GM23338 (cell line): ENCODE results near the gene UTP4. TPM values are rescaled to one million over a fixed set of nuclear protein-coding genes. Genes with fewer than 3 reads are reported as not detected.

ENCODE experiments used
- ATAC-seq: fragments of 200-7000 bp; cut with Tn5 transposase; 3 replicates; pipeline ENCODE4 v1.9.1; 2020
- DNase-seq: peaks from one replicate; pipeline ENCODE4 v3.0.0-alpha.2; 2015; ENCODE audit warnings: low spot score
- H2AFZ ChIP-seq: fragments of 200-600 bp; sonication (generic); 2 replicates; pipeline ENCODE4 v1.8.0; 2016; ENCODE audit warnings: antibody characterized with exemption, mild to moderate bottlenecking, moderate library complexity
- H3F3A ChIP-seq: fragments of 200-600 bp; sonication (generic); replicated peaks from 2 replicates; pipeline ENCODE4 v1.8.0; 2017; ENCODE audit warnings: antibody characterized with exemption, mixed run types, low read depth
- H3K27ac ChIP-seq: fragments of 200-600 bp; sonication (generic); 2 replicates; pipeline ENCODE4 v1.6.1; 2016; ENCODE audit warnings: low read depth
- H3K27me3 ChIP-seq: fragments of 200-600 bp; sonication (generic); 2 replicates; pipeline ENCODE4 v1.8.0; 2016; ENCODE audit warnings: mild to moderate bottlenecking, mixed run types, moderate library complexity; ENCODE audit not compliant: insufficient read depth
- H3K36me3 ChIP-seq: fragments of 200-600 bp; sonication (generic); 2 replicates; pipeline ENCODE4 v1.8.0; 2016; ENCODE audit warnings: mild to moderate bottlenecking; ENCODE audit not compliant: insufficient read depth
- H3K4me1 ChIP-seq: fragments of 200-600 bp; sonication (generic); 2 replicates; pipeline ENCODE4 v1.8.0; 2016; ENCODE audit warnings: mild to moderate bottlenecking, moderate library complexity; ENCODE audit not compliant: insufficient read depth
- H3K4me2 ChIP-seq: fragments of 200-600 bp; sonication (generic); 2 replicates; pipeline ENCODE4 v1.7.1; 2017; ENCODE audit warnings: mixed run types
- H3K4me3 ChIP-seq: fragments of 200-600 bp; sonication (generic); 2 replicates; pipeline ENCODE4 v1.6.1; 2016; ENCODE audit warnings: mixed run types
- H3K79me2 ChIP-seq: fragments of 200-600 bp; sonication (generic); replicated peaks from 2 replicates; pipeline ENCODE4 v1.8.0; 2017; ENCODE audit warnings: mild to moderate bottlenecking; ENCODE audit not compliant: insufficient read depth
- H3K9me2 ChIP-seq: fragments of 200-600 bp; sonication (generic); 2 replicates; pipeline ENCODE4 v1.8.0; 2017; ENCODE audit not compliant: insufficient read depth
- H4K20me1 ChIP-seq: fragments of 200-600 bp; sonication (generic); replicated peaks from 2 replicates; pipeline ENCODE4 v1.8.0; 2017; ENCODE audit warnings: mild to moderate bottlenecking; ENCODE audit not compliant: insufficient read depth
- H3K27ac Mint-ChIP-seq: 2 replicates; pipeline ENCODE4 v1.8.0; 2020; ENCODE audit warnings: inconsistent platforms, mild to moderate bottlenecking, moderate library complexity, mixed read lengths
- H3K27me3 Mint-ChIP-seq: 3 replicates; pipeline ENCODE4 v1.8.0; 2022; ENCODE audit warnings: low read depth, mild to moderate bottlenecking, moderate library complexity, mixed read lengths, inconsistent platforms; ENCODE audit not compliant: insufficient read depth, poor library complexity
- H3K36me3 Mint-ChIP-seq: 3 replicates; pipeline ENCODE4 v1.8.0; 2021; ENCODE audit warnings: low read depth, mild to moderate bottlenecking, inconsistent platforms, moderate library complexity, mixed read lengths
- H3K4me1 Mint-ChIP-seq: 3 replicates; pipeline ENCODE4 v1.8.0; 2020; ENCODE audit warnings: mild to moderate bottlenecking, inconsistent platforms, mixed read lengths
- H3K4me3 Mint-ChIP-seq: 3 replicates; pipeline ENCODE4 v1.8.0; 2021; ENCODE audit warnings: moderate library complexity, mild to moderate bottlenecking, inconsistent platforms, mixed read lengths
- H3K9me3 Mint-ChIP-seq: 3 replicates; pipeline ENCODE4 v1.8.0; 2020; ENCODE audit warnings: moderate library complexity, mild to moderate bottlenecking, inconsistent platforms, mixed read lengths
- CREB1 ChIP-seq: fragments of 250-450 bp; sonication (Bioruptor Pico); IDR thresholded peaks from 2 replicates; pipeline ENCODE4 v1.5.0; 2020; ENCODE audit warnings: low read depth, mild to moderate bottlenecking, moderate library complexity
- EZH2phosphoT487 ChIP-seq: fragments of 200-600 bp; sonication (generic); IDR thresholded peaks from one replicate; pipeline ENCODE4 v1.8.1; 2018; ENCODE audit warnings: antibody characterized with exemption; ENCODE audit not compliant: unreplicated experiment
- JUNB ChIP-seq: IDR thresholded peaks from one replicate; pipeline ENCODE4 v1.6.1; 2016; ENCODE audit warnings: antibody characterized with exemption; ENCODE audit not compliant: unreplicated experiment
- NANOG ChIP-seq: IDR thresholded peaks from 2 replicates; pipeline ENCODE4 v1.6.1; 2016; ENCODE audit warnings: antibody characterized with exemption, borderline replicate concordance
- POLR2AphosphoS5 ChIP-seq: IDR thresholded peaks from 2 replicates; pipeline ENCODE4 v1.6.1; 2016; ENCODE audit warnings: antibody characterized with exemption, low read depth
- REST ChIP-seq: IDR thresholded peaks from one replicate; pipeline ENCODE4 v1.6.1; 2018; ENCODE audit warnings: antibody characterized with exemption; ENCODE audit not compliant: unreplicated experiment
- STAT1 ChIP-seq: IDR thresholded peaks from one replicate; pipeline ENCODE4 v1.6.1; 2016; ENCODE audit warnings: antibody characterized with exemption; ENCODE audit not compliant: unreplicated experiment
- ZNF114 ChIP-seq: fragments of 250-450 bp; sonication (Bioruptor Pico); IDR thresholded peaks from 2 replicates; pipeline ENCODE4 v1.5.0; 2020; ENCODE audit warnings: mild to moderate bottlenecking, moderate library complexity
- ZNF331 ChIP-seq: fragments of 250-450 bp; sonication (Bioruptor Pico); IDR thresholded peaks from 2 replicates; pipeline ENCODE4 v1.5.0; 2020; ENCODE audit warnings: low read depth, mild to moderate bottlenecking, moderate library complexity
- polyA plus RNA-seq: library from polyadenylated mRNA; unstranded; fragments of >200 nt; fragmentation: Nextera tagmentation; extraction: Ambion mirVana; gene quantifications from 2 replicates; pipeline ENCODE4 v1.2.1, GENCODE V29; 2016
- total RNA-seq: library from RNA; depleted of rRNA; stranded (reverse); fragments of >200 nt; shearing (Covaris generic); gene quantifications from 2 replicates; pipeline ENCODE4 v1.2.3, GENCODE V29; 2014
- TF ChIP-seq, protein P1 (sequence below): IDR thresholded peaks from 2 replicates; pipeline ENCODE4 v1.6.1; 2016; ENCODE audit warnings: antibody characterized with exemption

The UTP4 gene
- total and polyA plus RNA-seq, 2 experiments from 2014 or later, result 63.2 to 66.6 TPM

DNA sequence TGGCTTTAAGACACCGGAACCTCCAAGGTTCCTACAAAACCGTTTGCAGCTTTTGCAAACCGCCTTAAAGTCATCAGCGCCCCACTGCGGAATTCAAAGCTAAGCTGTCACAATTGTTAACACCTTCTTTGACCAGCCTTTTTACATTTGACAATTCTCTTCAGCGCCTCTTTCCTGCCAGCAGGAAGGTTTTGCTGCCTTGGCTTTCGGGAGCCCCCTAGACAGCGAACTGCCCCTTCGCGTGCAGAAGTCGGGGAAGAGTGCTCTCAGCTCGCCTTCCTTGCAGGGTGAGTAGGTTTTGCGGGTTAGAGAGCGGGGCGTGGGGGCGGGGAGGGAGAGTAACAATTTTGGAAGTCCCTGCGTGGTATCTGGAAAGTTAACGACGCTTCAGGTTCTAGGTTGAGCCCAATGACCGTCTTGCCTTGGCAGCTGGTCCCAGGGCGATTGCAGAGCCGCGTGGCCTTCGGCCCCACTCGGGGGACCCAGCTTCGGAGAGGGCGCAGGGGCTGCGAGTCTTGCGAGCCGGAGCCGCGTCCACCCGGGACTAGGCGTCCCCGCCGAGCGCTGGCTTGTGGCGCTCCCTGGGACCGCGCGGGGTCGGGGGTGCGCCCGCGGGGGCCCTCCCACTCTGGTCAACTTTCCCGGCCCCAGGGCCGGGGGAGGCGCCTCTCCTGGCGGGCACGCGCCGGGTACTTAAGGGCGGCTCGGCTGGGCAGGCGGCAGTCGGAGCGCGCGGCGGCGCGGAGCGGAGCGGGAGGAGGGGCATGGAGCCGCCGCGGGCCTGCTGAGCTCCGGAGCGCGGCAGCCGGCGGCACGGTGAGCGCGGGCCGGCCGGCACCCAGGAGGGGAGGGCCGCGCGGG, 26.7 kb upstream of the UTP4 start, which contains the start of gene HAS3 (continued):
- TF ChIP-seq REST (no peak), ZNF331 (CRISPR knock-in tag) (no peak), CREB1 (CRISPR knock-in tag) (no peak), POLR2AphosphoS5 (no peak; the same call in 1 of the 2 replicates), STAT1 (no peak), ZNF114 (CRISPR knock-in tag) (no peak)
- TF ChIP-seq, protein P1, sequence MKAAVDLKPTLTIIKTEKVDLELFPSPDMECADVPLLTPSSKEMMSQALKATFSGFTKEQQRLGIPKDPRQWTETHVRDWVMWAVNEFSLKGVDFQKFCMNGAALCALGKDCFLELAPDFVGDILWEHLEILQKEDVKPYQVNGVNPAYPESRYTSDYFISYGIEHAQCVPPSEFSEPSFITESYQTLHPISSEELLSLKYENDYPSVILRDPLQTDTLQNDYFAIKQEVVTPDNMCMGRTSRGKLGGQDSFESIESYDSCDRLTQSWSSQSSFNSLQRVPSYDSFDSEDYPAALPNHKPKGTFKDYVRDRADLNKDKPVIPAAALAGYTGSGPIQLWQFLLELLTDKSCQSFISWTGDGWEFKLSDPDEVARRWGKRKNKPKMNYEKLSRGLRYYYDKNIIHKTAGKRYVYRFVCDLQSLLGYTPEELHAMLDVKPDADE, result no peak

DNA sequence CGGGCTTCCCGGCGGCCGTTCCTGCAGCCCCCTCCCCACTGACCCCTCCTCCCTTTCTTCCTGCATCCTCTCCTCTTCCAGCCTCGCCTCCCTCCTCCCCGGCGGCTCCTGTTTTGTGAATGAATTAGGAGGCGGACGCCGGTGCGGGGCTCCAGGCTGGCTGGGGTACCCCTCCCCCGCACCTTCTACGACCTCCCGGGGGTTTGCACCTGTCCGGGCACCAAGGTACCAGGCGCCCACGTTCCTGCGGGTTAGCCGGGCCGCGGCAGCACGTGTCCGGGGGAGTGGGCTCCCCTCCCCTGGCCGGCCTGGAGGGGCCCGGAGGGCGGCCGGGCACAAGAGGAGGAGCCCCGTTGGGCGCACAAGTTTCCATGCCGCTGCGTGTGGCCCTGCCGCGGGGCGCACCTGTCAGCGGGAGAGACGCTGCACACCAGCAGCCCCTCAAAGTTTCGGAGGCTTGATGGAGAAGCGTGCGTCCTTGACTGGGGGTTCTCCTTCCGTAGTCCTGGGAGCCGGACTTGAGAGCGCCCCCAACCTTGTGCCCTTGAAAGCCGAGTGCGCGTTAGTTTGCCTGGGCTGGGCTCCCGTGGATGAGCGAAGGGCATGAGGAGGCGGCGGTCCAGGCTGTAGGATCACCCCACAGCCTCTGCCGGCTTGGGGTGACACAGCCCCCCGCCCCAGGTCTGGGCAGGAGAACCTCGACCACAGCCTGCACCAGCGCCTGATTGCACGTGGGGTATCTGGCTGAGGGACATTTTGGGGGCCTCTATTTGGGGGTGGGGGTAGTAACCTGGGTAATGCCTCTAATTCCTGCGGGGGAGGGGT, 25.7 kb upstream of the UTP4 start:
- Histone ChIP-seq H3K79me2 (peaks cover 43% of the 10 kb centered on the region), H3K4me1 (peaks cover 38% of the 10 kb centered on the region), H3K9me2 (no peaks in the 10 kb centered on the region), H3K27me3 (no peaks in the 10 kb centered on the region), H3K27ac (no peak overlapping the region), H3K4me2 (peak overlapping the region; percentile 99), H3K4me3 (peak overlapping the region; percentile 95), H3F3A (peaks cover 35% of the 10 kb centered on the region), H3K36me3 (peaks cover 22% of the 10 kb centered on the region), H4K20me1 (no peaks in the 10 kb centered on the region; the same call in 1 of the 2 replicates), H2AFZ (no peak overlapping the region; the same call in 1 of the 2 replicates)
- Mint-ChIP-seq H3K36me3 (peaks cover 35% of the 10 kb centered on the region), H3K27me3 (peaks cover 32% of the 10 kb centered on the region), H3K4me3 (peak overlapping the region; percentile 94), H3K27ac (peak overlapping the region; percentile 90; the same call in 1 of the 2 replicates), H3K9me3 (no peaks in the 10 kb centered on the region), H3K4me1 (peaks cover 45% of the 10 kb centered on the region)
- ATAC-seq, result peak; percentile 19
- DNase-seq, result peak; percentile 80
- TF ChIP-seq REST (no peak), NANOG (no peak), ZNF114 (CRISPR knock-in tag) (no peak), JUNB (no peak), EZH2phosphoT487 (no peak), ZNF331 (CRISPR knock-in tag) (no peak)
